ENCODE results near the gene SH3PXD2A. TPM values are rescaled to one million over a fixed set of nuclear protein-coding genes. Genes with fewer than 3 reads are reported as not detected.

Gene SH3PXD2A
- total RNA-seq, 2 experiments from 2014 or later, result 6.9 to 7.0 TPM

DNA sequence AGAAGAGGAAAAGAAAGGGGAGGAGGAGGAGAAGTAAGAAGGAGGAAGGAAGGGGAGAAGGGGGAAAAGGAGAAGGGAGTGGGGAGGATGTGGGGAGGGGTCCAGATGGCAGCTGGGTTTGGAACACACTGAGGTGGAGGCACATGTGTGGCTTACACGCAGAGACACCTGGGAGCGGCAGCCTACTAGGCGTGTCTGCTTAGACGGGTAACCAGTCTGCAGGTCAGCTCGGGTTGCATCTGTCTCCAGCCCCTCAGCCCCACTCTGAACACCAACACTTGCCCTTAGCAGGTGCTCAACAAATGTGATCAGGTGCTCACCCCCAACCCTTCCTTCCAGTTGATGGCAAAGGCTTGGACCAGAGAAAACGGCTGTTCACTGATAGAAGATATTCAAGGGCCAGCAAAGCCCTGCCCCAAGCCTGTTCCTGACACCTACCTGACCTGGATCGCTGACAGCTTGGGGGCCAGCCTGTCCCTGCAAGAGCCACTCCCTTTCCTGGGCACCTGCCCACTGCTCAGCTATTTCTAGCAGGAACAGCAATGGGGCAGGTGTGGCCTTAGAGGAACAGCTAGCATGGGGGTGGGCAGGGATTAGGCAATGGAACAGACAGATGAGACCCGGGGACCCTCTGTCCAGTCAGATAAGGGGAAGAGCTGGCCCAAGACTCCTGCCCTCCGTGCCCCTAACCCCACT is 70.5 kb downstream of the SH3PXD2A start:
- ATAC-seq (ENCODE audit: poor library complexity) (no peak), DNase-seq (no peak)
- no peak overlapping the region for H3K4me3 Mint-ChIP-seq
- Histone ChIP-seq H3K27me3 (ENCODE audit: control insufficient read depth in 1 of 2, insufficient read depth in 2 of 2, low read length in 2 of 2) (no peaks in the 10 kb centered on the region), H3K27ac (ENCODE audit: low read depth in 1 of 2, low read length in 2 of 2) (no peak overlapping the region), H3K36me3 (ENCODE audit: insufficient read depth, low read length) (no peaks in the 10 kb centered on the region), H3K4me1 (ENCODE audit: insufficient read depth, low read length) (peaks cover 15% of the 10 kb centered on the region), H3K9me3 (ENCODE audit: control insufficient read depth in 1 of 2, insufficient read depth in 1 of 2, low read length in 2 of 2) (no peaks in the 10 kb centered on the region), H3K4me3 (ENCODE audit: low read length) (no peak overlapping the region)
- intact Hi-C loops (cut with DNase I, micrococcal nuclease), result no loop called here
- TF ChIP-seq, protein P1, sequence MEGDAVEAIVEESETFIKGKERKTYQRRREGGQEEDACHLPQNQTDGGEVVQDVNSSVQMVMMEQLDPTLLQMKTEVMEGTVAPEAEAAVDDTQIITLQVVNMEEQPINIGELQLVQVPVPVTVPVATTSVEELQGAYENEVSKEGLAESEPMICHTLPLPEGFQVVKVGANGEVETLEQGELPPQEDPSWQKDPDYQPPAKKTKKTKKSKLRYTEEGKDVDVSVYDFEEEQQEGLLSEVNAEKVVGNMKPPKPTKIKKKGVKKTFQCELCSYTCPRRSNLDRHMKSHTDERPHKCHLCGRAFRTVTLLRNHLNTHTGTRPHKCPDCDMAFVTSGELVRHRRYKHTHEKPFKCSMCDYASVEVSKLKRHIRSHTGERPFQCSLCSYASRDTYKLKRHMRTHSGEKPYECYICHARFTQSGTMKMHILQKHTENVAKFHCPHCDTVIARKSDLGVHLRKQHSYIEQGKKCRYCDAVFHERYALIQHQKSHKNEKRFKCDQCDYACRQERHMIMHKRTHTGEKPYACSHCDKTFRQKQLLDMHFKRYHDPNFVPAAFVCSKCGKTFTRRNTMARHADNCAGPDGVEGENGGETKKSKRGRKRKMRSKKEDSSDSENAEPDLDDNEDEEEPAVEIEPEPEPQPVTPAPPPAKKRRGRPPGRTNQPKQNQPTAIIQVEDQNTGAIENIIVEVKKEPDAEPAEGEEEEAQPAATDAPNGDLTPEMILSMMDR (IDR thresholded peaks at IDR 0.05), result no peak
- no peak overlapping the region for H3K27ac Mint-ChIP-seq
- no peaks in the 10 kb centered on the region for H3K9me3 Mint-ChIP-seq
- H3K4me1 Mint-ChIP-seq (ENCODE audit: low read depth), result peaks cover 8% of the 10 kb centered on the region
- CTCF ChIA-PET, result no interaction called here
- peaks cover 11% of the 10 kb centered on the region for H3K27me3 Mint-ChIP-seq
- POLR2A ChIA-PET, result no interaction called here
- no peaks in the 10 kb centered on the region for H3K36me3 Mint-ChIP-seq (ENCODE audit: low read depth)

DNA sequence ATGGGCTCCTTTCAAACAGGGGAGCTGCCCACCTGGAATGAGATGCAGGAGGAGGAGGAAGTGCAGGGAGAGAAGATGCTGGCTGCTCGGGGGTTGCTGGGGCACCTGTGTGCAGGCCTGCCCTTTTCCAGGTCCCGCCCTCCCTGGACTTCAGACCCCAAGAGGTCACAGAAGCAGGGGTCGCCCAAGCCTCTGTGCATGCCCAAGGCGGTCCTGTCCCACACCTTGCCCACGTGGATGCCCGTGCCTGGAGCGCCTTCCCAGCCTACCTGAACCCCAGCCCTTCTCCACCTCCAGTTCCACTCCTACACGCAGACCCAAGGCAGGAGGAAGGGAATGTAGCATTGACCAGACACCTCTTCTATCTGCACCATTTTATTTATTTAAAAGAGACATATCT is 71.3 kb downstream of the SH3PXD2A start:
- Histone ChIP-seq H3K9me3 (ENCODE audit: control insufficient read depth in 1 of 2, insufficient read depth in 1 of 2, low read length in 2 of 2) (no peaks in the 10 kb centered on the region), H3K27me3 (ENCODE audit: control insufficient read depth in 1 of 2, insufficient read depth in 2 of 2, low read length in 2 of 2) (no peaks in the 10 kb centered on the region), H3K36me3 (ENCODE audit: insufficient read depth, low read length) (no peaks in the 10 kb centered on the region), H3K4me3 (ENCODE audit: low read length) (no peak overlapping the region), H3K27ac (ENCODE audit: low read depth in 1 of 2, low read length in 2 of 2) (no peak overlapping the region), H3K4me1 (ENCODE audit: insufficient read depth, low read length) (peaks cover 8% of the 10 kb centered on the region)
- H3K4me3 Mint-ChIP-seq, result no peak overlapping the region
- POLR2A ChIA-PET, result no interaction called here
- H3K27me3 Mint-ChIP-seq, result peaks cover 11% of the 10 kb centered on the region
- ATAC-seq (ENCODE audit: poor library complexity) (no peak), DNase-seq (no peak)
- H3K4me1 Mint-ChIP-seq (ENCODE audit: low read depth), result peaks cover under 1% of the 10 kb centered on the region
- intact Hi-C loops (cut with DNase I, micrococcal nuclease), result no loop called here
- no peak overlapping the region for H3K27ac Mint-ChIP-seq
- no peaks in the 10 kb centered on the region for H3K9me3 Mint-ChIP-seq
- no peaks in the 10 kb centered on the region for H3K36me3 Mint-ChIP-seq (ENCODE audit: low read depth)
- CTCF ChIA-PET, result no interaction called here
- TF ChIP-seq, protein P1 (IDR thresholded peaks at IDR 0.05), result no peak

DNA sequence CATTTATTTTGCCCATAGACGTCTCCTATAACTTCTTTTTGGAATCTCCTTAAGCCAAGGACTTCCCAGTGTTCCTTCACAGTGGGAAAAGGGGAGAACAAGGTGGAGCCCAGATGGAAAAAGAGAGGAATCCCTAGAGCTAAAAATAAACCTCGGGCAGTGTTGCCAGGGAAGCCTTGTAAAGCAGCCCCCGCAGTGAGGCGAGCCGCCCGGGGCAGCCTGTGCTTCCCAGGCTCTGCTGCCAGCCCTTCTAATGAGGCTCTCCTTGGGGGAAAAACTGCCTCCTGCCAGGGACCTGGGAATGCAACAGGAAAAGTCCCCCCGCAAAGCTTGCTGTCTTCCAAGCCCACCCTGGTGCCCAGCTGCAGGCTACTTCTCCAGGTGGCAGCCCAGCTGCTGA is 71.7 kb downstream of the SH3PXD2A start:
- Histone ChIP-seq H3K4me1 (ENCODE audit: insufficient read depth, low read length) (peaks cover 7% of the 10 kb centered on the region), H3K4me3 (ENCODE audit: low read length) (no peak overlapping the region), H3K27me3 (ENCODE audit: control insufficient read depth in 1 of 2, insufficient read depth in 2 of 2, low read length in 2 of 2) (no peaks in the 10 kb centered on the region), H3K36me3 (ENCODE audit: insufficient read depth, low read length) (no peaks in the 10 kb centered on the region), H3K27ac (ENCODE audit: low read depth in 1 of 2, low read length in 2 of 2) (no peak overlapping the region), H3K9me3 (ENCODE audit: control insufficient read depth in 1 of 2, insufficient read depth in 1 of 2, low read length in 2 of 2) (no peaks in the 10 kb centered on the region)
- H3K27ac Mint-ChIP-seq, result no peak overlapping the region
- no peak for DNase-seq
- H3K4me3 Mint-ChIP-seq, result no peak overlapping the region
- peaks cover 11% of the 10 kb centered on the region for H3K27me3 Mint-ChIP-seq
- H3K4me1 Mint-ChIP-seq (ENCODE audit: low read depth), result no peaks in the 10 kb centered on the region
- intact Hi-C loops (cut with DNase I, micrococcal nuclease), result no loop called here
- no peaks in the 10 kb centered on the region for H3K9me3 Mint-ChIP-seq
- H3K36me3 Mint-ChIP-seq (ENCODE audit: low read depth), result no peaks in the 10 kb centered on the region
- ChIA-PET CTCF (no interaction called here), POLR2A (no interaction called here)
- TF ChIP-seq, protein P1 (IDR thresholded peaks at IDR 0.05), result no peak
- no peak for ATAC-seq (ENCODE audit: poor library complexity)
